KBM-7 (cell line): ENCODE data around the gene SUSD3.

ENCODE experiments used
- DNase-seq: peaks from one replicate; pipeline ENCODE4 v3.0.0-alpha.2; 2015
- in situ Hi-C: fragments of 300-500 bp; cut with MboI; formaldehyde crosslinking; loops from 2 replicates; pipeline ENCODE4 v1.14.3; 2020; ENCODE audit warnings: low sequenced_read_pairs, low pct_unique_long_range_greater_than_20kb, mixed read lengths

Gene SUSD3

DNA sequence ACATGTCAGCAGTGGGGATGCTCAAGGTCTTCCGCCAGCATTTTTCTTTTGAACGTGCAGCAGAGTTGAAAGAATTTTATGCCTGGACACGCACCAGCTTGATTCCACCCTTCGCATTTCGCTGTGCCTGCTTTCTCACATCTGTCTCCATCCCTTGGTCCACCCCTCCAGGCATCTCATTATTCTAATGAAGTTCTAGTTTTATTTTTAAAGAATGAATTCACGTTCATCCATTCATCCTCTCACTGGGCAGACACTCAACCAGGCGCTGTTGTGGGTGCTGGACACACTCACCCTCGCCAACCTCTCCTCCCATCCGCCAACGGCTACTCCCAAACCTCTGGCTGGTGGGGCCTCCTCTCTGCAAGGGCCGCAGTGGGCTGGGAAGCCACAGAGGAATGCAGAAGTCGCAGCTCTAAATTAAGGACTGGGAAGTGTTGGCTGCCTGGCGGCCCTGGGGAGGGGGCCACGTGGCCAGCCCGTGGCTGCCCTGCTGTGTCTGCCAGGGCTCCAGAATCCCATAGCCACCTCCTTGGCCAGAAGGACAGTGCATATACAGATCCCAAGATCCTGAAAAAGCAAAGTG lies 6.7 kb downstream of the SUSD3 start:
- in situ Hi-C loops, result no loop called here
- peak; percentile 65 for DNase-seq

DNA sequence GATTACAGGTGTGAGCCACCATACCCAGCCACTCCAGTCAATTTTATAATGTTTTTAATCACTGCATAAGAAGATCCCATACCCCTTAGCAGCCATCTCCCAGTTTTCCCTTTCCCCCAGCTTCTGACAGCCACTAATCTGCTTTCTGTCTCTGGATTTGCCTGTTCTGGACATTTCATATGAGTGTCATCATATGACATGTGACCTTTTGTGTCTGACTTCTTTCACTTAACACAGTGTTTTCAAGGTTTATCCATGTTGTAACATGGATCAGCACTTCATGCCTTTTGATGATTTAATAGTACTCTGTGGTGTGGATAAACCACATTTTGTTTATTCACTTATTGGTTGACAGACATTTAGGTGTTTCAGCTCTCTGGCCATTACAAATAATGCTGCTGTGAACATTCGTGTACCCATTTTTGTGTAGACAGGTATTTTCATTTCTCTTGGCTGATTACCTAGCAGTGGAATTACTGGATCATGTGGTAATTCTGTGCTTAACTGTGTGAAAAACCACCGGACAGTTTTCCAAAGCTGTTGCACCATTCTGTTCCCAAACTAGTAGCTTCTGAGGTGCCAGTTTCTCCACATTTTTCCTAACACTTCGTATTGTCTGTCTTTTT lies 8.6 kb downstream of the SUSD3 start:
- in situ Hi-C loops, result no loop called here
- no peak for DNase-seq

DNA sequence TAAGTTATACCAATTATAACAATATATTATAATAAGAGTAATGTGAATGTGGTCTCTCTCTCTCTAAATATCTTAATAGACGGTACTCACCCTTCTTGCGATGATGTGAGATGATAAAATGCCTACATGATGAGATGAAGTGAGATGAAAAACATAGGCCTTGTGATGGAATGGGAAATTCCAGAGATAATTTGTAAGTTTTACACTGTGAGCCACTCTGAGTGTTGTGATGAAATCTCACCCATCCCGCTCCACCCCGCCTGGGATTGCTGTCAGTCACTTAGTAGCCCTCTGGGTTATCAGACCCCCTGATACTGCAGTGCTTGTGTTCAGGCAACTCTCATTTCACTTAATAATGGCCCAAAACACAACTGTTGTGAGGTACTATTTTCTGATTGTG lies 10.5 kb downstream of the SUSD3 start:
- in situ Hi-C loops, result no loop called here
- DNase-seq, result no peak

DNA sequence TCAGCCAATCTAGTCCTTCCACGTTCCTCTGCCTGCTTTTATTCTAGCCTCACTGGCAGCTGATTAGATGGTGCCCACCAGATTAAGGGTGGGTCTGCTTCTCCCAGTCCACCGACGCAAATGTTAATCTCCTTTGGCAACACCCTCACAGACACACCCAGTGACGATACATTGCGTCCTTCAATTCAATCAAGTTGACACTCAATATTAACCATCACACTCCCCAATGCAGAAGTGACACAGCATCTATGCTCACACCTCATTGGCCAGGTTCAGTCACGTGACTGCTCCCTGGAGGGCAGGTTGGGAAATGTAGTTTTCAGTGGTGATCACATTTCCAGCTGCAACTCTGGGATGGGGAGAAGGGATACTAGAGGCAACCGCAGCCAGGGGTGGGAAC lies 13.0 kb downstream of the SUSD3 start:
- DNase-seq, result peak; percentile 27
- in situ Hi-C loops, result no loop called here

DNA sequence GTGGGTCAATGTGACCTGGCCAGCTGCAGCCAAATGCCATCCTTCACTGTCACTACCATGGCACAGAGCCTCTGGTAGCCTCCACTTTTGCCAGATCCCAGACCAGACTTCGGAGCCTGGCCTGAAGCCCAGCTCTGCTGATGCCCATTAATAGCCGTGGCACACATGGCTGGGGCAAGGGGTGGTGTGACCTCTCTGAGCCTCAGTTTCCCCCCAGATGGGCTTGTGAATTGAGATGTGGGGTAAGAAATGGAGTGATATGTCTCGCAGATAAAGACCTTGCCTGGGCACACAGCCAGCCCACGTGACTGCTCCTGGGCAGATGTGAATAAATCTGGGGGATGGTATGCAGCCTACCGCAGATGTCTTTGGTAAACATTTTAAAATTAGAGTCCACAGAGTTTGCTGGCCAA lies 13.9 kb downstream of the SUSD3 start:
- in situ Hi-C loops, result no loop called here
- no peak for DNase-seq

DNA sequence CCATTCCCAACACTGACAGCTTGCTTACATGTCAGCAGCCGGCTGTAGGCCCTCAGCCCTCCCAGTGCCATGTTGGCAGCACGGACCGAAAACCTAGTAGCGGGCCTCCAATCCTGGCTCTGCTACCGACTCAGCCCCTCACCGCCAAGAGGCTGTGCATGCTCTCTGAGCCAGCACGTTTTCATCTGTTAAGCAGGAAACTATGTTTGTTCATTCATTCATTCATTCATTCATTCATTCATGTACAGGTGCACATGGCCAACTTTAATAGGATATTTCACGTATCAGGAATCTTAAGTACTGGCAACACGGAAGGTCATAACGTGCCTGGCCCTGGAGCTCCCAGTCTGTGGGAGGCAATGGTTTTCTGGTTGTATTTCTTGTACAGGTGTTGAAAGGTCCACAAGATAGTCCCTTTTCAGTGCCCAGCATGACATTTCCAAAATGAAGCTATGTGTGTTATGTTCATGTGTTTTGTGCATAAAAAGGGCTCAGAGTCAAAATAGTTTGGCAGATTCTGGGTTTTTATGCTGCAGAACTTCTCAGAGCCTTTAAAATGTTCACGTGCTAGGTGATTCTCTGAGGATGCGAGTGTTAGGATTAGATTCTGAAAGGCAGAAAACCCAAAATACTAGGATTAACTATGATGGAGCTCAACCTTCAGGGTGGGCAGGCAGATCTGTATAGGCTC lies 17.7 kb downstream of the SUSD3 start:
- DNase-seq, result no peak

DNA sequence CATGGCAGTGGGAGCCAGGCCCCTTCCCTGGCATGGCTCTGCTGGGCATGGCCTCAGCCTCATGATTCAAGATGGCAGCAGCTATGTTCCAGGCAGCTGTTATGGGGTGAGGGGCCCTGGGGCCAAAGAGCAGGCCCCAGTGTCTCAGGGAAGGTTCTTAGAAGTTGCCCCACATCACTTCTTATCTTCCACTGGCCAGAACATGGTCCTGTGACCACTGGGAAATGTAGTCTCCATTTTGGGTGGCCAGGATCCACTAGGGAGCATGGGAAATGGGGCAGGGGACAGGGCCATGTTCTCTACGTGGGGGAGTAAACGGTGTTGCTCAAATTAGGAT lies 18.3 kb downstream of the SUSD3 start:
- in situ Hi-C loops, result no loop called here
- DNase-seq, result no peak

More for the DNA sequence above, 17.7 kb downstream of the SUSD3 start:
- in situ Hi-C loops, result no loop called here

DNA sequence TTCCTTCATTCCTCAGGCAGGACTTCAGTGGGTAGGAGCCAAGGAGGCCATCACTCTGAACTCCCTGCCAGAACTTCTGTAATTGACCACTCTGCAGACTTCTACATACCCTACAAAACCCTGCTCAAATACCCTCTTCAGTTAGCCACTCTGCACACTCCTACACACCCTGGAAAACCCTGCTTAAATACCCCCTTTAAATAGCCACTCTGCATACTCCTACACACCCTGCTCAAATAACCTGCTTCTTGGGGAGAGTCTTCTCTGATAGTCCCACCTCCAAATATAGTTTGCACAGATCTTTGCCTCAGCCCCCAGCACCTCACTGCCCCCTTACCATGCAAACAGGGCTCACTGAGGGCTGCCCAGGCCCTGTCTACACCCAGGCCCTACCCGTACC lies 18.9 kb downstream of the SUSD3 start:
- in situ Hi-C loops, result no loop called here
- no peak for DNase-seq

DNA sequence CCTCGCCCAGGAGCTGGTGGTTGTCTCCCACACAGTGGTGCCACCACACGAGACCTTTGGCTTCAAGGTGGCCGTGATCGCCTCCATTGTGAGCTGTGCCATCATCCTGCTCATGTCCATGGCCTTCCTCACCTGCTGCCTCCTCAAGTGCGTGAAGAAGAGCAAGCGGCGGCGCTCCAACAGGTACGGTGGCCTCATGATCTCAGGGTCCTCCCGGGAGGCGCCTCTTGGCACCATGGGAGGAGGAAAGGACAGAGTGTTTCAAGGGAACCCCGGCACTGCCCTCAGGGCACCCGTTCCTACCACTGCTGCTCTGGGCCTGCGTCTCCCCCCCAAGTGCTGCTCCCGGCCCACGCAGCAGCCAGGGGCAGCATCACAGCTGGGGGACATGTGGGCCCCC lies 19.3 kb downstream of the SUSD3 start:
- DNase-seq, result no peak
- in situ Hi-C loops, result no loop called here

DNA sequence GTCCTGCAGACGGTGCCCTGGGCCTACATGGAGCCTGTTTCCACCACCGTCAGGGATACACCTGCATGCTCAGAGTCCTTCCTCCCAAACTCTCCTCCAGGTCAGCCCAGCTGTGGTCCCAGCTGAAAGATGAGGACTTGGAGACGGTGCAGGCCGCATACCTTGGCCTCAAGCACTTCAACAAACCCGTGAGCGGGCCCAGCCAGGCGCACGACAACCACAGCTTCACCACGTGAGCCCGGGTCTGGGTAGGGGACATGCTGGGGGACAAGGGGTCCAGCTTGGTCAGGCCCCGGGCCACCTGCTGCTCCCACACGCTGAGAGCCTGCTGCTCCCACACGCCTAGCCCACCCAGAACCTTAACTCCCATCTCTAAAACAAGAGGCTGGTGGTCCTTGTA lies 20.9 kb downstream of the SUSD3 start:
- DNase-seq, result no peak
- in situ Hi-C loops, result no loop called here

DNA sequence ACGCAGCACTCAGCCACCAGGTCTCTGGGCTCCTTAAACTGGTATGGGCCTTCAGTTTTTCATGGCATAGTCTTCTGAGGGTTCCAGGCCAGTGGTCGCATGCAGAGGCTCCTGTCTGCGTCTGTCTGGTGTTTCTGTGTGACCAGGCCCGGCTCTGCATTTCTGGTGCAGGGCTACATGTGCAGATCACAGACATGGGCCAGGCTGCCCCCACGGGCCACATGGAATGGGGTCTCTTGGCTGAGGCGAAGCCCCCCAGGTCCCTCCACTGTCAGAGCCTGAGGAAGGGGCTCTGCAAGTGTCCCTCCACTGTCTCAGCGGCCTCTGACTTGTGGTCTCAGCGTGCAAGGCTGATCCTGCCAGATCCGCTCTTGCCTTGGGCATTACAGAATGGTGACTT lies 21.9 kb downstream of the SUSD3 start:
- in situ Hi-C loops, result no loop called here
- no peak for DNase-seq

DNA sequence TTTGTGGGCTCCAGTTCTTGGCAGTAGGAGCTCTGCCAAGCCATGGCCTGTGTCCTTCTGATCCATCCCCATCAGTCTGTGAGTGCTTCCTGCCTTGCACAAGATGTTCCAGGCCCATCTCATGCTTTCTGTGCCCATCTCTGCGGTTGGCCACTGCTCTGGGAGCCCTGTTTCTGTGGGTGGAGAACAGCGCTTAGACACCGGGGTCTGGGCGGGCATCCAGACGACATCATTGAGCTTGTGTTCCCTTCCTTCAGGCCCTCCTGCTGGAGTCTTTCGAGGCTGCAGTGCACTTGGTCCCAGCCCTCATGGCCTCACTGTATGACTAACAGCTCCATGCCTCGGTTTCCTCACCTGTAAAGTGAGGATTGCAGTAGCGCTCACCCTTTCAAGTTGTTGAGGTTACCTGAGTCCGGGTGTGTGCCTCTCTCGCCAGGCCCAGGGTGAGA lies 22.6 kb downstream of the SUSD3 start:
- DNase-seq, result no peak
- in situ Hi-C loops, result no loop called here

DNA sequence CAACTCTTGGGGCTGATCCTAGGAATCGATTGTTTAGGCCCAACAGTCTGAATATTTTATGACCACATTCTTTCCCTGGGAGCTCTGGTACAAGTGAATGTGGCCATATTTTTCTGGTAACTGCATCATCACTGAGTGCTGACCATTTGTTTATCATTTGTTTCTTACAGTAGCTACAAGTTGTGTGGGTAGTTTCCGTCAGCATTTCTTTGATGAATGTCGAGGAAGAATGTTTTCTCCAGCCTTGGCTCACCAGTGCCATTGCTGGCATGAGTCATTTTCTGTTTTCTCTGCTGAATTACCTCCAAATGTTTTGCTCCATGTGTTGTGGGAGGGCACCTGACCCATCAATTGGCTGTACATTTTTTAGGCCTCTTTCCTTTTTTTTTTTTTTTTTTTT lies 23.4 kb downstream of the SUSD3 start:
- DNase-seq, result no peak
- in situ Hi-C loops, result no loop called here

DNA sequence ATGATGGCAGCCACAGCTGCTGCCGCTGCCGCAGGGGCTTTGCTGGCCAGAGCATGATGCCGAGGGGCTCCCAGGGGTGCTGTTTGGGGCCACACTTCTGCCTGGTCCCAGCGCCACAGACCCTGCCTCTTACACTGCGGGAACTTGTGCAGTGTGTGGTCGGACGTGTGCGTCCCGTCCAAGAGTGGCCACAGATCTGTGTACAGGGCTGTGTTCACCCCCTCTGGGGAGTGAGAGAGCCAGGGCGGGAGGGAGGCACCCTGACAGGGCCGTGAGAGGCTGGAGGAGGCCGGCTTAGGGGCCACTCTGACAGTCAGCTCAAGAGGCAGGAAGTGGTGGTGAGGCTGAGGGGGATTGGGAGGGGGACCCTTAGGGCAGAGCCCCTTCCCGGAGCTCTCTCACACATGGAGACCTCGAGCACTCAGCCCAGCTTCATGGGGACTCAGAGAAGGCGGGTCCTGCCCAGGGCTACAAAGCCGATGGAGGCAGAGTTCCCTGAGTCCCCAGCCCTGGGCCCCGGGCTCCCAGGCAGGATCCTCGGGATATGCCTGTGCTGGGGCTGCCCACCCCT lies 24.4 kb downstream of the SUSD3 start:
- no peak for DNase-seq
- in situ Hi-C loops, result no loop called here

DNA sequence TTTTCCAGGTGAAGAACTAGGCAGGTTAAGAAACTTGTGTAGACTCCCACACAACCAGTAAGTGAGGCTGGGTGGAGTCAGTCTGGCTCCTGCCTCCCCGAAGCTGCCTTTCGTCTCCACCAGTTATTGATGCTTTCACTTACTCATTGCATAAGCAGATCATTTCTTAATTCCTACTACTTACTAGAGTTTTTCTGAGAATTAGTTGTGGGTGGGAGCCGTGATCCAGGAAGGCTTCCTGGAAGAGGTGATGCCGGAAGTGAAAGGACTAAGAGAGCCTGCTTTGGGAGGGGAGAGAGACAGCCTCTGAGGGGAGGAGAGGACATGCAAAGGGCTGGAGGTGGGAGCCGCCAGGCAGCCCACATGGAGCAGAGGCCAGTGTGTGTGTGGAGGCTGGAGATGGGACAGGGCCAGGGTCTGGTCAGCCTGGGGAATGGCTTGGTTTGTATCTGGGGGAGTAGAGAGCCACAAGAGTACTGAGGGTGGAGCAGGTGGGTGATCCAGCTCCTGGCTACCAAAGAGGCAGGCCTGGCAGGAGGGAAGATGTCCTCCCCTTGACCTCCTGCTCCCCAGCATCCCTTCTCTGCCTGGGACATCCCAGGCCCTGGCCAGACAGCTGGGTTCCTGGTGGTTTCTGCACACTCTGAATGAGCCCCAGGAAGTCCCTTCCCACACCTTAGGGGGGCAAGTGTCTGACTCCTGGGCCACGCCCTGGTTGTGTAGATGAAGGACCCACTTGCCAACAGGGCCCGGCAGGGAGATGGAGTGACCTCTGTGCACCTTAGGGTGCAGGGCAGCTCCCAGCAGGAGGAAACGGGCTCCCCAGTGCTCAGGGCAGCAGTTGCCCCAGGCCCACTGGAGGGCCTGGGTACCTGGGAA lies 25.3 kb downstream of the SUSD3 start:
- in situ Hi-C loops, result no loop called here
- DNase-seq, result no peak

DNA sequence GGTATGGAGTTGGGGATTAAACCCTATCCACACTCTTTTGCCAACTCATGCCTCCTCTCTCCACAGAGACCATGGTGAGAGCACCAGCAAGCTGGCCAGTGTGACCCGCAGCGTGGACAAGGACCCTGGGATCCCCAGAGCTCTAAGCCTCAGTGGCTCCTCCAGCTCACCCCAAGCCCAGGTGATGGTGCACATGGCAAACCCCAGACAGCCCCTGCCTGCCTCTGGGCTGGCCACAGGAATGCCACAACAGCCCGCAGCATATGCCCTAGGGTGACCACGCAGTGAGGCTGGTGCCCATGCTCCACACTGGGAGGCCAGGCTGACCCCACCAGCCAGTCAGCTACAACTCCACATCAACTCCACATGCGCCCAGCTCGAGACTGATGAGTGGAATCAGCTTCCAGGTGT lies 26.0 kb downstream of the SUSD3 start:
- in situ Hi-C loops, result no loop called here

DNA sequence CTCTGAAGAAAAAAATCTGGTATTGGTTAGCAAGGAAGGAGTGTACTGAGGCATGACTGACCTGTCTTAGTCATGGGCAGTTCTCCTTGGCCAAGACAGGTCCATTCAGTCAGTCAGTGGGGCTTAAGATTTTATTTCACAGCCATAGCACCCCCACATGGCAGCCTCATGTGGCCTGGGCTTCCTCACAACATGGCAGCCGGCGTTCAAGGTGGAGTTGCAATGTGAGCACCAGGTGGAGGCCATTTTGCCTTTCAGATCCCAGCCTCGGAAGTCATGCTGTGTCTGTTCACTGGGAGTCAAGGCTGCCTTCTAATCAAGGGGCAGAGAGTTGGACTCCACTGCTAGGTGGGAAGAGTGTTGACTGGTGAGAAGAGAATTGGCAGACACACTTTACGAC lies 27.2 kb downstream of the SUSD3 start:
- DNase-seq, result no peak
- in situ Hi-C loops, result no loop called here

More for the DNA sequence above, 26.0 kb downstream of the SUSD3 start:
- no peak for DNase-seq

DNA sequence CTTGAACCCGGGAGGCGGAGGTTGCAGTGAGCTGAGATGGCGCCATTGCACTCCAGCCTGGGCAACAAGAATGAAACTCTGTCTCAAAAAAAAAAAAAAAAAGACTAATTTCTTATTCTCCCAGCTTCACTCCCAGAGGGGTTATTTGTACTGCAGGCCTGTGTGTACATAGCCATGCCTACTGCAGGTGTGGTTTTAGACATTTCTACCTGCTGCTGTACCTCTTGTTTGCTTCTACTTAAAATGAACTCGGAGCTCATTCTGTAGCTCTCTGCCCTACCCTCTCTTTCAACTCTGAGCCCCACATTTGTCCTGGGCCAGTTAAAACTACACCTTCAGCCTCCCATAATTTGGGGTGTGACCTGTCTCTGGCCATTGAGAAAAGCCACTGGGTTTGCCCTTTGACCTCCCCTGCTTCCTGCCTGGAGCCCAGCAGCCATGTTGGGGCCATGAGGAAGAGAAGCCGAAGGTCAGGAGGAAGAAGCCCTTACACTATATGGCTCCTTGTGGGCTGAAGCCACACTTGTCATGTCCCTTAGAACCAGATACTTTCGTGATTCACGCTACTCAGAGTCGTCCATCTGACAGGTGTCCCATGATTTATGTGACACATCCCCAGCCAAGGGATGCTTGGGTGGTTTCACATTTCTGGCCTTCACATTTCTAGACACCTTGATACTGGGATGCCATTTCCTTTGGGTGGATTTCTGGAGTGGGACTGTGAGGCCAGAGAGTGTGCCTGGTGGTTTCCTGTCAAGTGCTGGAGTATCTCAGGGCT lies 28.1 kb downstream of the SUSD3 start:
- in situ Hi-C loops, result no loop called here
- DNase-seq, result no peak
